KOPT-K1 (cell line): ENCODE measurements around the gene ZNF467.

Experiments
- H3K27ac ChIP-seq: fragments of 200-600 bp; sonication (generic); 2 replicates; pipeline ENCODE4 v1.5.1; 2016; ENCODE audit warnings: antibody characterized with exemption, mild to moderate bottlenecking, low read depth, low read length; ENCODE audit not compliant: poor library complexity, severe bottlenecking
- H3K36me3 ChIP-seq: fragments of 200-600 bp; sonication (generic); 2 replicates; pipeline ENCODE4 v1.5.1; 2017; ENCODE audit warnings: antibody characterized with exemption, mild to moderate bottlenecking, low read length, moderate library complexity; ENCODE audit not compliant: insufficient read depth
- H3K9me3 ChIP-seq: fragments of 200-600 bp; sonication (generic); 2 replicates; pipeline ENCODE4 v1.5.1; 2017; ENCODE audit warnings: antibody characterized with exemption, low read length, mild to moderate bottlenecking; ENCODE audit not compliant: insufficient read depth, poor library complexity, severe bottlenecking

The ZNF467 gene

GRCh38 chr7:149735779-149736477, 37.5 kb downstream of the ZNF467 start:
- no peak overlapping the region for H3K27ac ChIP-seq
- H3K36me3 ChIP-seq = peaks cover 34% of the 10 kb centered on the region; the same call in 1 of the 2 replicates
- no peaks in the 10 kb centered on the region for H3K9me3 ChIP-seq

- H3K36me3 ChIP-seq = peaks cover 39% of the 10 kb centered on the region; the same call in 1 of the 2 replicates
- H3K27ac ChIP-seq = no peak overlapping the region
- no peaks in the 10 kb centered on the region for H3K9me3 ChIP-seq
Observed at GRCh38 chr7:149735181-149735602, 38.2 kb downstream of the ZNF467 start.

GRCh38 chr7:149734791-149735075, 38.7 kb downstream of the ZNF467 start:
- Histone ChIP-seq H3K27ac (no peak overlapping the region), H3K9me3 (no peaks in the 10 kb centered on the region), H3K36me3 (peaks cover 43% of the 10 kb centered on the region; the same call in 1 of the 2 replicates)

GRCh38 chr7:149733924-149734790, 39.2 kb downstream of the ZNF467 start:
- no peak overlapping the region for H3K27ac ChIP-seq
- H3K9me3 ChIP-seq = no peaks in the 10 kb centered on the region
- peaks cover 49% of the 10 kb centered on the region for H3K36me3 ChIP-seq

GRCh38 chr7:149733131-149733923, 40.1 kb downstream of the ZNF467 start:
- H3K27ac ChIP-seq = no peak overlapping the region
- no peaks in the 10 kb centered on the region for H3K9me3 ChIP-seq
- H3K36me3 ChIP-seq = peaks cover 58% of the 10 kb centered on the region

DNA sequence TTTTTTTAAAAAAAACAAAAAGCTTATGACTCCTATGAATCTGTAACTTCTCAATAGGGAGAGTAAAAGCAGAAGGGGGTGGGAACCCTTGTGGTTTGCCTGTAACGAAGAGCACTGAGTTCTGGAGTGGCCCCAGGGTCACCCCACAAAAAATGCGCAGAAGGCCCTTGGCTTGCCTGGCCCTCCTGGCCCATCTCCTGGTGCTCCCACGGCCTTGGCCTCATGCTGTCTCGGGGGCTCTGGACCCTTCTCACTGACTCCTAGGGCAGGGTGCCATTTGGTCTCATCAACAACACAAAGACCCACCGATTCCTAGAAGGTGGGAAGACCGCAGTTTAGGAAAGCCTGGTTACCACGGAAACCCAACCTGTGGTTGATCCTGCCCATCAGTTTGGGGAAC, 40.8 kb downstream of the ZNF467 start:
- peaks cover 65% of the 10 kb centered on the region for H3K36me3 ChIP-seq
- H3K9me3 ChIP-seq = no peaks in the 10 kb centered on the region
- H3K27ac ChIP-seq = no peak overlapping the region

DNA sequence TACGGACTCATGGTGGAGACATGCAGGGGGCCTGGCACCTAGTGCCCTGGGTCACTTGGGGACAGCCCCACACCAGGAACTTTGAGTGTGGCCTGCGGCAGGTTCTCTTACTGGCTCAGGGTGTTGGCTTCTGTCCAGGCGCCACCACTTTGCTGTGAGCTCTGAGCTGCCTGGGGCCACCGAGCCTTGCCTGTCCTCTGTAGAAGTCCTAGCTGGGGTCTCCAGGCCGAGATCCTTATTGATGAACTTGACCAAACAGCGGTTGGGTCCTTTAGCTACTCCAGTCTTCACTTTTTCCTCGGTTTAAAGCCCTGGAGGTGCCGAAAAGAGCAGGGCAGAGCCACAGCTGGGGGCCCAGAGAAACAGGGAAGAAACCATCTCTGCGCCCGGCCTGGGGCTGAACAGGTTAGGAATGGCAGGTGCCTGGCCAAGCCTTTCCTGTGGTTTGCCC, 41.3 kb downstream of the ZNF467 start:
- Histone ChIP-seq H3K9me3 (no peaks in the 10 kb centered on the region), H3K36me3 (peaks cover 69% of the 10 kb centered on the region), H3K27ac (no peak overlapping the region)

DNA sequence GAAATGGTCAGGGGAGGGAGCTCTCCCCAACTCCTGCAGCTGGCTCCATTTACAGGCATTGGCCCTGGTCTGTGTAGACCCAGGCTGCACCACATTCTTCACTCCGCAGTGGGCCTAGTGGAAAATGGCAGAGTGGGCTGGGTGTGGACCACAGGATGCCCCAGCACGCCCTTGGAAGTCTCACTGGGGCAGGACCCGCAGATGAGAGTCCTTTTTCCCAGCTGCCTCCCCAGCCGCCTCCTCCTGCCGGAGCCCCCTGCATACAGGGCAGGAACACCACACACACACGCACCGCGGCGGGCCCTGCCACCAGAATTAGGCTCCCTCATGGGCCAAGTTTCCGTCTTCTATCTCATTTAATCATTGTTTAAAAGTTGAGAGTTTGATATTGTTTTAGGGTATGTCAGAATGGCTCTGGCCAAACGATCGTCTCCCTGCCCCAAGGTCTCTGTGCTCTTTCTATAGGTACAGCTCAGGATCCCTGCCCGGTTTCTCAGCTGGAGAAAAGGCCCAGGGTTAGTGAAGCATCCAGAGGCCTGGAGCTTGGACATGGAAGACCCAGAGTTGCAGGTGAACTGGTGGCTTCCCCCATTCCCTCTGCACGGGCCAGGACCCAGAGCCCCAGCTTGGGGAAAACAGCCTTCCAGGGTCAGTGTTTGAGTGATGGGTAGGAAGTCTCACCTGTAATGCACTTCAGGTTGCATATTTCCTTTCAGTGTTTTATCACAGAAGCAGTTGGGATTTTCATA, 42.0 kb downstream of the ZNF467 start:
- H3K27ac ChIP-seq = no peak overlapping the region
- peaks cover 77% of the 10 kb centered on the region for H3K36me3 ChIP-seq
- H3K9me3 ChIP-seq = no peaks in the 10 kb centered on the region

DNA sequence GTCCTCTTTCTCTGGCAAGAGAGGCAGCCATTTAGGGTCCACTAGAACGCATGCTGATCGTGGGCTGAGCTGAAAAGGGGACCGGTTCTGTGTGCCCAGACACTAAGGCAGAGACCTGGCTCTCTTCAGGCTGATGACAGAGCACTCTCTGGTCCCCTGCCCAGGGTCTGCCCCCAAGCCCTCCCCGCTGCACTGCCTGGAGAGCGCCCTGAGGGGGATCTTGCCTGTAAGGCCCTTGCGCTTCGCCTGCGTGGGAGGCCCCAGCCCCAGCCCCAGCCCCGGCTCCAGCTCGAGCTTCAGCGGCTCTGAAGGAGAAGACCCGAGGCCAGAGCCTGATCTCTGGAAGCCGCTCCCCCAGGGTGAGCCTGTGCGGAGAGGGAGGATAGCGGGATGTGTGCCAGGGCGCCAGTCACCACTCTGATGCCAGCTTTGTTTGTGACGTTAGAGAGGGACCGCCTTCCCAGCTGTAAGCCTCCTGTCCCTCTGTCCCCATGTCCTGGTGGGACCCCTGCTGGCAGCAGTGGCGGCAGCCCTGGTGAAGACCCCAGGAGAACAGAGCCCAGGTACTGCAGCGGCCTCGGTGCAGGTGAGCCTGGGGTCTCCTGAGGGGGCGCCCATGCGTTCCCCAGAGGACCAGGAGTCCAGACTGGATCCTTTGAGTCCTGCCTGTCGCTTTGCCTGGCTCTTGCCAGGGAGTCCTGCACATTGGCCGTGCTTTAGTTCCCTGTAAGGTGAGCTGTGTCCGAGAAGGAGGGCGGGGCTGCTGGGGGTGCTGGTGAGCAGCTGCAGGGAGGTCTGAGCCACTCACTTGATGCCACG, 43.2 kb downstream of the ZNF467 start:
- Histone ChIP-seq H3K36me3 (peaks cover 87% of the 10 kb centered on the region), H3K9me3 (no peaks in the 10 kb centered on the region), H3K27ac (no peak overlapping the region)

- Histone ChIP-seq H3K36me3 (peaks cover 93% of the 10 kb centered on the region), H3K9me3 (no peaks in the 10 kb centered on the region), H3K27ac (no peak overlapping the region)
Observed at GRCh38 chr7:149729586-149729982, 43.8 kb downstream of the ZNF467 start.

- Histone ChIP-seq H3K36me3 (peaks cover 94% of the 10 kb centered on the region), H3K27ac (no peak overlapping the region), H3K9me3 (no peaks in the 10 kb centered on the region)
Observed at GRCh38 chr7:149728491-149729375, 44.7 kb downstream of the ZNF467 start.

DNA sequence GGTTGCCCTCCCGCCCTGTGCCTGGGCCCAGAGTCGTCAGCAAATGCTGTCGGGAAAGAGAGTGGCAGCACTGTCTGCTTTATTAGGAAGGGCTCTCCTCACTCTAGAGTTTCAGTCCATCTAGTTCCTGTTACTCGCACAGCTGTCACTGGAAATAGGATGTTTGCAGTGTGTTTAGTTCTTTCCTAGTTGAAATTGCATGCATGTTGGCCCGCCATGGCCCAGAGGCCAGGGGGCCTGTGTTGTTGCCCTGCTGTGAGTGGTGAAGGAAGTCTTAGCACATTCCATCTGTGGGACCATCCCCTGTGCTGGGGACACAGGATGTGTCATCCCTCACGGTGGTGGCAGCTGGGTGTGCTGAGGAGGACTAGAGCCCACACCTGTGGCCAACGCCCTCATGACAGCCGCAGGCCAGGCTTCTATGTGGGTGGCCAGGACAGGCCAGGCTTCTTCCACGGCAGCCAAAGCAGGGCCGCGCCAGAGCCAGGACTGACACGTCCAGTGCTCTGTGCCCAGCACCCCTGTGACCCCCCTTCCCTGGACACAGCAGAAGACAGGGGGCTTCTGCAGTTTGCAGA, 45.4 kb downstream of the ZNF467 start:
- H3K27ac ChIP-seq = no peak overlapping the region
- H3K9me3 ChIP-seq = no peaks in the 10 kb centered on the region
- H3K36me3 ChIP-seq = peaks cover 94% of the 10 kb centered on the region
